SK-N-SH (cell line): ENCODE data around the gene CPNE2. TPM values are rescaled to one million over a fixed set of nuclear protein-coding genes. Genes with fewer than 3 reads are reported as not detected.

ENCODE experiments used
- CTCF ChIA-PET: fragments of 300-600, 350-600 bp; formaldehyde crosslinking; extraction: SDS; loops from one replicate; lab custom pipeline; 2021; lab: Yijun Ruan, JAX
- POLR2A ChIA-PET: fragments of 350-600 bp; sonication (Branson Sonifier 250); formaldehyde crosslinking; extraction: SDS; loops from one replicate; lab custom pipeline; 2020; ENCODE audit warnings: antibody characterized with exemption, inconsistent platforms; lab: Yijun Ruan, JAX
- DNase-seq: peaks from one replicate; pipeline ENCODE4 v3.0.0; 2012
- H2AFZ ChIP-seq: fragments of 200-600 bp; sonication (generic); 2 replicates; pipeline ENCODE4 v1.8.1; 2016; ENCODE audit warnings: antibody characterized with exemption, mild to moderate bottlenecking, low read depth
- H3F3A ChIP-seq: fragments of 200-600 bp; sonication (generic); replicated peaks from 2 replicates; pipeline ENCODE3; 2016; ENCODE audit warnings: antibody characterized with exemption, mild to moderate bottlenecking; ENCODE audit not compliant: insufficient read depth
- H3K27ac ChIP-seq, 2 experiments: fragments of 200-500 bp in 1 of 2; fragments of 200-600 bp in 1 of 2; sonication (Bioruptor generic) in 1 of 2; sonication (generic), shearing (Covaris generic) in 1 of 2; 2 replicates each; pipeline versions ENCODE4 v1.5.1 to v1.6.1; 2014 to 2016; ENCODE audit warnings: low read depth in 2 of 2, inconsistent platforms in 1 of 2, low read length in 1 of 2, mild to moderate bottlenecking in 1 of 2, mixed read lengths in 1 of 2
- H3K27me3 ChIP-seq: fragments of 200-600 bp; sonication (generic), shearing (Covaris generic); 2 replicates; pipeline ENCODE4 v1.6.1; 2016; ENCODE audit warnings: mixed run types; ENCODE audit not compliant: insufficient read depth
- H3K36me3 ChIP-seq, 2 experiments: fragments of 200-500 bp in 1 of 2; fragments of 200-600 bp in 1 of 2; sonication (Bioruptor generic) in 1 of 2; sonication (generic) in 1 of 2; replicated peaks in 1 of 2; 2 replicates each; pipeline versions ENCODE3 to v1.5.1; 2014 to 2016; ENCODE audit warnings: low read length in 1 of 2, mild to moderate bottlenecking in 1 of 2; ENCODE audit not compliant: insufficient read depth in 2 of 2, control insufficient read depth in 1 of 2
- H3K4me1 ChIP-seq, 2 experiments: fragments of 200-500 bp in 1 of 2; fragments of 200-600 bp in 1 of 2; sonication (Bioruptor generic) in 1 of 2; sonication (generic), shearing (Covaris generic) in 1 of 2; 2 replicates each; pipeline versions ENCODE4 v1.5.1 to v1.6.1; 2014 to 2016; ENCODE audit warnings: low read depth in 1 of 2, low read length in 1 of 2, mixed run types in 1 of 2; ENCODE audit not compliant: insufficient read depth in 2 of 2, control insufficient read depth in 1 of 2
- H3K4me2 ChIP-seq: fragments of 200-600 bp; sonication (generic), shearing (Covaris generic); 2 replicates; pipeline ENCODE4 v1.6.1; 2017; ENCODE audit warnings: mixed run types
- H3K4me3 ChIP-seq, 2 experiments: fragments of 200-500 bp in 1 of 2; fragments of 200-600 bp in 1 of 2; sonication (Bioruptor generic) in 1 of 2; sonication (generic), shearing (Covaris generic) in 1 of 2; 2 replicates each; pipeline versions ENCODE4 v1.5.1 to v1.8.1; 2014 to 2016; ENCODE audit warnings: low read depth in 2 of 2, inconsistent platforms in 1 of 2, low read length in 1 of 2, mild to moderate bottlenecking in 1 of 2, mixed read lengths in 1 of 2, moderate library complexity in 1 of 2
- H3K79me2 ChIP-seq: fragments of 200-600 bp; sonication (generic); 2 replicates; pipeline ENCODE4 v1.8.1; 2017; ENCODE audit warnings: mild to moderate bottlenecking; ENCODE audit not compliant: insufficient read depth
- H3K9ac ChIP-seq: fragments of 200-600 bp; sonication (generic); 2 replicates; pipeline ENCODE4 v1.6.1; 2017; ENCODE audit warnings: mixed run types
- H3K9me2 ChIP-seq: fragments of 200-600 bp; sonication (generic); 2 replicates; pipeline ENCODE4 v1.6.1; 2017; ENCODE audit warnings: mixed run types
- H3K9me3 ChIP-seq: fragments of 200-600 bp; sonication (generic); 2 replicates; pipeline ENCODE4 v1.6.1; 2017; ENCODE audit warnings: mixed run types, mild to moderate bottlenecking, moderate library complexity
- H4K20me1 ChIP-seq: fragments of 200-600 bp; sonication (generic); 2 replicates; pipeline ENCODE4 v1.6.1; 2017; ENCODE audit warnings: mild to moderate bottlenecking, mixed run types; ENCODE audit not compliant: insufficient read depth
- CHD2 ChIP-seq: fragments of 150-350 bp; IDR thresholded peaks from 2 replicates; pipeline ENCODE4 v1.6.1; 2018; ENCODE audit warnings: low read length; ENCODE audit not compliant: partially characterized antibody
- ELF1 ChIP-seq: IDR thresholded peaks from 2 replicates; pipeline ENCODE4 v1.4.0; 2012
- GABPA ChIP-seq: IDR thresholded peaks from 2 replicates; pipeline ENCODE4 v1.4.0; 2012; ENCODE audit warnings: low read depth, mild to moderate bottlenecking
- JUND ChIP-seq: IDR thresholded peaks from 2 replicates; pipeline ENCODE4 v1.4.0; 2012
- MEF2A ChIP-seq: IDR thresholded peaks from 2 replicates; pipeline ENCODE4 v1.4.0; 2012; ENCODE audit warnings: low read depth, borderline replicate concordance
- NRF1 ChIP-seq: IDR thresholded peaks from 2 replicates; pipeline ENCODE4 v1.6.1; 2012; ENCODE audit warnings: low read depth, mild to moderate bottlenecking, low read length
- RAD21 ChIP-seq: IDR thresholded peaks from 2 replicates; pipeline ENCODE4 v1.6.1; 2012; ENCODE audit warnings: mild to moderate bottlenecking, low read length
- RCOR1 ChIP-seq: fragments of 150-350 bp; IDR thresholded peaks from 2 replicates; pipeline ENCODE4 v1.6.1; 2017; ENCODE audit warnings: antibody characterized with exemption, low read length
- REST ChIP-seq: IDR thresholded peaks from 2 replicates; pipeline ENCODE4 v1.6.1; 2012; ENCODE audit warnings: mild to moderate bottlenecking, low read depth, low read length, moderate library complexity
- RFX5 ChIP-seq: IDR thresholded peaks from 2 replicates; pipeline ENCODE4 v1.6.1; 2012; ENCODE audit warnings: mild to moderate bottlenecking, improper control_type of control experiment, low read length
- SIN3A ChIP-seq: IDR thresholded peaks from 2 replicates; pipeline ENCODE4 v1.6.1; 2012; ENCODE audit warnings: low read depth, mild to moderate bottlenecking, low read length, moderate library complexity, borderline replicate concordance
- TEAD4 ChIP-seq: IDR thresholded peaks from 2 replicates; pipeline ENCODE4 v1.4.0; 2012; ENCODE audit warnings: mild to moderate bottlenecking, borderline replicate concordance; ENCODE audit not compliant: insufficient read depth
- WGBS: methylation state at CpG from one replicate; pipeline ENCODE4 v1.1.6; 2017; ENCODE audit warnings: low lambda C conversion rate; 5-methylcytosine and 5-hydroxymethylcytosine counted together
- polyA plus RNA-seq, 3 experiments: library from polyadenylated mRNA; depleted of rRNA; stranded (reverse); fragments of >200 nt; gene quantifications; 2 replicates each; pipeline ENCODE4 v1.2.3, GENCODE V29; 2012
- TF ChIP-seq, protein P1 (sequence below): fragments of 150-350 bp; IDR thresholded peaks from 2 replicates; pipeline ENCODE4 v1.6.1; 2016; ENCODE audit warnings: mild to moderate bottlenecking, low read depth, low read length
- TF ChIP-seq, protein P2 (sequence below): fragments of 150-350 bp; IDR thresholded peaks from 2 replicates; pipeline ENCODE4 v1.6.1; 2017; ENCODE audit warnings: antibody characterized with exemption, low read length, low read depth, borderline replicate concordance

CPNE2 gene
- polyA plus RNA-seq, 1 of the 3 experiments (the other 2 are of a cell fraction), result 73.0 TPM

DNA sequence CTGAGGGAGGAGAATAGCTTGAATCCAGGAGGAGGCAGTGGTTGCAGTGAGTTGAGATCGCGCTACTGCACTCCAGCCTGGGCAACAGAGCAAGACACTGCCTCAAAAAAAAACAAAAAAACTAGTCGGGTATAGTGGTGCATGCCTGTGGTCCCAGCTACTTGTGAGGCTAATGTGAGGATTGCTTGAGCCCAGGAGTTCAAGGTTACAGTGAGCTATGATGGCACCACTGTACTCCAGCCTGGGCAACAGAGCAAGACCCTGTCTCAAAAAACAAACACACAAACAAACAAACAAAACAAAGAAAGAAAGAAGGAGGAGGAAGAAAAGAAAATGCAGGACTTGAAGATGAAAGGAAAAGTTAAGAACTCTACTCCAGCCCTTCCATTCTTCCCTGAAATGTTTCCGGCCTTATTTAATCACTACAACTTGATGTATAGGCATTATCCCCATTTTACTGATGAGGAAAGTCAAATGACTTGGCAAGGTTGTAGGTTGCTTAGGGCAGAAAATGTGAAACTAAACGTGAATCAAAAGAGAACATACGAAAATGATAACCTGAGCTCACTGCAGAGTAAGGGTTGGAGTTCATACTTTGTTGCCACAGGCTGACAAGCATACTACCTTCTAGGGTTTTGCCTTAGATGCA is 63.4 kb downstream of the CPNE2 start (continued):
- TF ChIP-seq REST (no peak), GABPA (no peak), RFX5 (no peak), MEF2A (no peak), CHD2 (no peak)

DNA sequence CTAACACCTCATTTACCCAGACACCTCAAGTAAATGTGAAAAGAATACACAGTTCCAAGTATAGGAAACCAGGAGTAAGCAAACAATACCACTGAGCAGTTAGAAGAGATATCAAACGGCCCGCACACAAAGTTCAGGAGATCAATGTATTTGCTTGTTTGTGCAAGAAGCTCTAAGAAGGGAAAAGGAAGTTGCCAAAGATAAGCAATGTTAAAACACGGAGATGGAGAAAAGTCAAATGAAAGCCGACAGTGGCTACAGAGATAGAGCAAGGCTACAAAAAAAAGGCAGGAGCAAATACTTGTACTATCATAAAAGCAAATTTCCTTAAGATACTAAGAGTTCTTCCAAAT is 63.9 kb downstream of the CPNE2 start:
- Histone ChIP-seq H3K36me3 (peaks cover 64 to 67% of the 10 kb centered on the region in 2 experiments), H3K4me2 (no peak overlapping the region), H3K79me2 (no peaks in the 10 kb centered on the region; the same call in 1 of the 2 replicates), H3K27ac (no peak overlapping the region), H3F3A (no peaks in the 10 kb centered on the region), H3K4me1 (peaks cover 0 to under 1% of the 10 kb centered on the region in 2 experiments; a peak in 1 of 4 replicates), H3K27me3 (no peaks in the 10 kb centered on the region), H4K20me1 (no peaks in the 10 kb centered on the region), H2AFZ (no peak overlapping the region), H3K4me3 (no peak overlapping the region), H3K9me3 (no peaks in the 10 kb centered on the region), H3K9me2 (no peaks in the 10 kb centered on the region)
- 96% methylated on average over 4 of the region's 4 CpGs for WGBS
- no peak for DNase-seq
- ChIA-PET POLR2A (no interaction called here), CTCF (no interaction called here)
- TF ChIP-seq REST (no peak), NRF1 (no peak), SIN3A (no peak), RCOR1 (no peak), GABPA (no peak), JUND (no peak), RAD21 (no peak), ELF1 (no peak), TEAD4 (no peak)
- TF ChIP-seq, protein P1, sequence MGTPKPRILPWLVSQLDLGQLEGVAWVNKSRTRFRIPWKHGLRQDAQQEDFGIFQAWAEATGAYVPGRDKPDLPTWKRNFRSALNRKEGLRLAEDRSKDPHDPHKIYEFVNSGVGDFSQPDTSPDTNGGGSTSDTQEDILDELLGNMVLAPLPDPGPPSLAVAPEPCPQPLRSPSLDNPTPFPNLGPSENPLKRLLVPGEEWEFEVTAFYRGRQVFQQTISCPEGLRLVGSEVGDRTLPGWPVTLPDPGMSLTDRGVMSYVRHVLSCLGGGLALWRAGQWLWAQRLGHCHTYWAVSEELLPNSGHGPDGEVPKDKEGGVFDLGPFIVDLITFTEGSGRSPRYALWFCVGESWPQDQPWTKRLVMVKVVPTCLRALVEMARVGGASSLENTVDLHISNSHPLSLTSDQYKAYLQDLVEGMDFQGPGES, result no peak
- TF ChIP-seq, protein P2, sequence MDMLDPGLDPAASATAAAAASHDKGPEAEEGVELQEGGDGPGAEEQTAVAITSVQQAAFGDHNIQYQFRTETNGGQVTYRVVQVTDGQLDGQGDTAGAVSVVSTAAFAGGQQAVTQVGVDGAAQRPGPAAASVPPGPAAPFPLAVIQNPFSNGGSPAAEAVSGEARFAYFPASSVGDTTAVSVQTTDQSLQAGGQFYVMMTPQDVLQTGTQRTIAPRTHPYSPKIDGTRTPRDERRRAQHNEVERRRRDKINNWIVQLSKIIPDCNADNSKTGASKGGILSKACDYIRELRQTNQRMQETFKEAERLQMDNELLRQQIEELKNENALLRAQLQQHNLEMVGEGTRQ, result no peak
- TF ChIP-seq, all 33 proteins: peak for 0
- no peak overlapping the region for H3K9ac ChIP-seq
